Tibial nerve (tissue), 4 donors: ENCODE measurements around the gene MAP4K4. TPM values are rescaled to one million over a fixed set of nuclear protein-coding genes. Genes with fewer than 3 reads are reported as not detected.
A peak's percentile ranks its signal among the peaks of the same experiment; 100 is the strongest.

ENCODE experiments used
- DNase-seq, 2 donors: peaks; one replicate each; pipeline ENCODE4 v3.0.0-alpha.2; 2019; ENCODE audit warnings: low spot score in 2 of 2
- H3K27ac ChIP-seq, 4 donors: fragments of 200-600 bp; sonication (generic) in 3 of 4; one replicate each; pipeline ENCODE4 v1.5.1; 2017 to 2019; ENCODE audit warnings: mild to moderate bottlenecking in 1 of 4
- H3K27me3 ChIP-seq, 2 donors: fragments of 200-600 bp; sonication (generic) in 1 of 2; one replicate each; pipeline versions ENCODE4 v1.5.1 to v1.6.0; 2017 to 2019
- H3K36me3 ChIP-seq, 3 donors: fragments of 200-600 bp; sonication (generic); one replicate each; pipeline ENCODE4 v1.5.1; 2018 to 2019
- H3K4me1 ChIP-seq, 4 donors: fragments of 200-600 bp; sonication (generic) in 3 of 4; one replicate each; pipeline ENCODE4 v1.5.1; 2017 to 2019
- H3K4me3 ChIP-seq, 4 donors: fragments of 200-600 bp; sonication (generic) in 3 of 4; one replicate each; pipeline ENCODE4 v1.5.1; 2017 to 2019; ENCODE audit warnings: mild to moderate bottlenecking in 1 of 4, moderate library complexity in 1 of 4
- H3K9me3 ChIP-seq, 4 donors: fragments of 200-600 bp; sonication (generic) in 3 of 4; one replicate each; pipeline ENCODE4 v1.5.1; 2017 to 2019
- EP300 ChIP-seq, 2 donors: sonication (generic); formaldehyde crosslinking; IDR thresholded peaks; one replicate each; pipeline ENCODE4 v1.6.1; 2017; ENCODE audit warnings: antibody characterized with exemption in 2 of 2, mild to moderate bottlenecking in 1 of 2
- POLR2A ChIP-seq, 2 donors: fragments of 450-650 bp; IDR thresholded peaks; one replicate each; pipeline ENCODE4 v1.6.1; 2017; ENCODE audit warnings: antibody characterized with exemption in 2 of 2, mild to moderate bottlenecking in 2 of 2, moderate library complexity in 2 of 2
- WGBS, 2 donors: methylation state at CpG; one replicate each; pipeline ENCODE4 v1.1.5; 2018; 5-methylcytosine and 5-hydroxymethylcytosine counted together
- total RNA-seq, 4 donors: library from RNA; depleted of rRNA; stranded (reverse); fragments of >200 nt; gene quantifications; one replicate each; pipeline ENCODE4 v1.1.0, GENCODE V29; 2016
- TF ChIP-seq, protein P1 (sequence below), 5 experiments: fragments of 200-600 bp in 3 of 5; fragments of 450-650 bp in 2 of 5; sonication (generic) in 3 of 5; IDR thresholded peaks; one replicate each; pipeline ENCODE4 v1.5.1; 2016 to 2019; ENCODE audit warnings: antibody characterized with exemption in 5 of 5, mild to moderate bottlenecking in 3 of 5, moderate library complexity in 2 of 5

Gene MAP4K4
- total RNA-seq, 4 donors from 2014 or later = 78.0 to 85.7 (median 84.4) TPM

DNA sequence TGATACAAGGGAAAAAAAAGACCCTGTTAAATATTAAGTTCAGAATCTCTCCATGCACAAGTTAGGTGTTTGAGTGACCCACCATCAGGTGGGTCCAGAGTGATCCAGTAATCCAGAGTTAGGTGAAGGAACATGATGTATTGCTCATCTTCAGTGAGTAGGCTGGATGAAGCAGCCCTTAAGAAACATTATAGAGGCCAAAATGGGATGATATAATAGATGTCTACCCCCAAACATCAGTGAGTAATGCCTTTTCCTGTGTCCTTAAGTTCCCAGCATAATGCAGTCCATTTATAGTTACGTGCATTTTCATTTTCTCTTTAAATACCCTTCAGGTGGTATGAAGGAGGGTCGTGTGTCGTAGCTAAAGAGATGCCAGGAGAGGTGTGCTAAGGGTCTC, 89.6 kb downstream of the MAP4K4 start:
- no peak for DNase-seq
- Histone ChIP-seq H3K4me1 (peaks cover 0 to 59% (median 6%) of the 10 kb centered on the region in 4 donors), H3K27ac (no peak overlapping the region), H3K4me3 (no peak overlapping the region), H3K27me3 (no peaks in the 10 kb centered on the region), H3K9me3 (no peaks in the 10 kb centered on the region), H3K36me3 (no peaks in the 10 kb centered on the region)
- TF ChIP-seq, protein P1, sequence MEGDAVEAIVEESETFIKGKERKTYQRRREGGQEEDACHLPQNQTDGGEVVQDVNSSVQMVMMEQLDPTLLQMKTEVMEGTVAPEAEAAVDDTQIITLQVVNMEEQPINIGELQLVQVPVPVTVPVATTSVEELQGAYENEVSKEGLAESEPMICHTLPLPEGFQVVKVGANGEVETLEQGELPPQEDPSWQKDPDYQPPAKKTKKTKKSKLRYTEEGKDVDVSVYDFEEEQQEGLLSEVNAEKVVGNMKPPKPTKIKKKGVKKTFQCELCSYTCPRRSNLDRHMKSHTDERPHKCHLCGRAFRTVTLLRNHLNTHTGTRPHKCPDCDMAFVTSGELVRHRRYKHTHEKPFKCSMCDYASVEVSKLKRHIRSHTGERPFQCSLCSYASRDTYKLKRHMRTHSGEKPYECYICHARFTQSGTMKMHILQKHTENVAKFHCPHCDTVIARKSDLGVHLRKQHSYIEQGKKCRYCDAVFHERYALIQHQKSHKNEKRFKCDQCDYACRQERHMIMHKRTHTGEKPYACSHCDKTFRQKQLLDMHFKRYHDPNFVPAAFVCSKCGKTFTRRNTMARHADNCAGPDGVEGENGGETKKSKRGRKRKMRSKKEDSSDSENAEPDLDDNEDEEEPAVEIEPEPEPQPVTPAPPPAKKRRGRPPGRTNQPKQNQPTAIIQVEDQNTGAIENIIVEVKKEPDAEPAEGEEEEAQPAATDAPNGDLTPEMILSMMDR (IDR thresholded peaks at IDR 0.05) = no peak
- TF ChIP-seq EP300 (IDR thresholded peaks at IDR 0.05) = no peak
- no peak for TF ChIP-seq POLR2A (IDR thresholded peaks at IDR 0.05)
- WGBS, 2 donors = 82 to 85% methylated on average over 3 of the region's 3 CpGs

DNA sequence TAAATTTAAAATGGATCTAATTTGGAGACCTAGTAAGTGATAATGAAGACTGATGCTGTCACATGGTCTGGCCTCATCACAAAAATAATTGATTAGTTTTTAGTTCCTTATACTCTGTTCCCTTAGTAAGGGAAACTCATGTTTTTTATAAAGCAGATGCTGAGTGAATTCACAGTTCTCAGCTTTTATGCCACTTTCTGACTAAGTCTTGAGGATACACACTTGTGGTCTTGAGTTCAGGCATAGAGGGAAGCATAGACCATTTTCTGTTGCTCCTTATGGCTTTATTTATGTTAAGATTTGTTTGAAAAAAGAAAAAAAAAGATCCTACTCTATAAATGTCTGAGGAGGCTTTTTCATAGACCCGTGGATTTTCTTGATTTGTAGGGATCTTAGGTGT, 91.1 kb downstream of the MAP4K4 start:
- no peak overlapping the region for H3K27ac ChIP-seq
- WGBS, 2 donors = 55 to 68% methylated on average over 1 of the region's 1 CpG

DNA sequence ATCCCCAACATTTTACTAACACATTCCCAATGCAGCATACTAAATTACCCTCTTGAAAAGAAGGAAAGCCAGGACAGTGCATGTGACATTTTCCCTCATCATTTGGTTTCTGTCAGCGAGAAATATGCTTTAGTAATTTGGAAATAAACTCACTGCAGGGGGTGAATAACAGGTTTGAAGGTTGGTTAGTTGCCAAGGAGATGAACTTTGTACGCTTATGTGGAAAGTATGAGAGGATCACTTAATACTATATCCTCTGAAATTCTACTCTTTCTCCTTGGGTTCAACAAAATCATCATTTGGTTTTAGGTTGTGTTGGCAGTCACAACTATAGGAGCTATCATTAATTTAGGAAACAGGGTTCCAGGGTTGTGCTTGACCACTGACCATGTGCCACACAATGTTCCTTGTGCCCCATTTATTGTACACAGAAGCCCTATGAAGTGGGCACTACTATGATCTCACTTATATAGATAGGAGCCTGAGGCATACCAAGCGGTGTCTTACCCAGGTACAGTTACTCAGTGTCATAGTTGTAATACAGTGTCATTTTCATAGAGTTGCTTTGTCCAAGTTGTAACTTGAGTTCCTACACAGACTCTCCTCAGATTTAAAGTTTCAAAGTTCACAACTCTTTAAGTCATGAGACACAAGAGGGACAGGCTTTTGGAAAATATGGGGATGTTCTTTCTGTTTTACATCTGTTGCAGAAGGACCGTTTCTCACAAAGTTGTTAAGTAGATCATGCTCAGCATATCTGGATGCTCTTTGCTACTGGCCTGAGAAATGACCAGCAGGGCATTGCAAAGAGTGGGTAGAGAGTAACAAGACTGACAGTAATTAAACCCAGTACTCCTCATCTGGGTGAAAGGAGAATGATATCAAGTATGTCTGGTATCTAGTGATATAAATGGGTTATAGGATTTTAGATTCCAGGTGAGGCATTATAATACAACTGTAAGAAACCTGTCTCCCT, 91.8 kb downstream of the MAP4K4 start:
- WGBS, 2 donors = 72 to 78% methylated on average over 4 of the region's 4 CpGs
- TF ChIP-seq, protein P1 (IDR thresholded peaks at IDR 0.05) = no peak
- TF ChIP-seq EP300 (IDR thresholded peaks at IDR 0.05) (no peak), POLR2A (IDR thresholded peaks at IDR 0.05) (no peak)
- Histone ChIP-seq H3K9me3 (no peaks in the 10 kb centered on the region), H3K27me3 (no peaks in the 10 kb centered on the region), H3K36me3 (no peaks in the 10 kb centered on the region), H3K27ac (peak overlapping the region in 2 of 4 donors; percentile 4 to 68), H3K4me3 (no peak overlapping the region), H3K4me1 (peaks cover 0 to 70% (median 6%) of the 10 kb centered on the region in 4 donors)
- DNase-seq = no peak

More for the DNA sequence above, 91.1 kb downstream of the MAP4K4 start:
- DNase-seq = no peak
- TF ChIP-seq, protein P1 (IDR thresholded peaks at IDR 0.05) = no peak
- TF ChIP-seq POLR2A (IDR thresholded peaks at IDR 0.05) = no peak
- no peak for TF ChIP-seq EP300 (IDR thresholded peaks at IDR 0.05)
- no peaks in the 10 kb centered on the region for H3K9me3 ChIP-seq
- peaks cover 0 to 64% (median 6%) of the 10 kb centered on the region in 4 donors for H3K4me1 ChIP-seq
- H3K27me3 ChIP-seq = no peaks in the 10 kb centered on the region
- H3K36me3 ChIP-seq = no peaks in the 10 kb centered on the region
- no peak overlapping the region for H3K4me3 ChIP-seq

DNA sequence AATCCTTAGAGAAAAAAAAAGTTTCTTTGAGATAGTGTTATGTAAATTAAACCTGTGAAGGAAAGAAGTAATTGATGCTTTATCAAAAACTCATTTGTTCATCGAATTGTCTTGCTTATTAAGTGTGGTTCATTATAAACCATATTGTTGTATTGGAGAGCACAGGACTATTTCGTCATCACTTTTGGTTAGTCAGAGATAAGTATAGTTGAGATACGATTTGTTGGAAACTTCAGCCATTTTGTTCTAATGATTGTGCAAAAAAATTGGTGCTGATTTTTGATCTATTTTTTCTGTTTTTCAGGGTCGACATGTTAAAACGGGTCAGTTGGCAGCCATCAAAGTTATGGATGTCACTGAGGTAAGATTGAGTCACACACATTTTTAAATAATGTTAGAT, 92.9 kb downstream of the MAP4K4 start:
- H3K9me3 ChIP-seq = no peaks in the 10 kb centered on the region
- H3K27ac ChIP-seq = peak overlapping the region in 3 of 4 donors; percentile 15 to 68 (median 32)
- H3K36me3 ChIP-seq = no peaks in the 10 kb centered on the region
- no peak overlapping the region for H3K4me3 ChIP-seq
- WGBS, 2 donors = 72 to 76% methylated on average over 5 of the region's 5 CpGs
- H3K4me1 ChIP-seq = peaks cover 0 to 73% (median 7%) of the 10 kb centered on the region in 4 donors
- TF ChIP-seq, protein P1 (IDR thresholded peaks at IDR 0.05) = no peak
- TF ChIP-seq POLR2A (IDR thresholded peaks at IDR 0.05) (no peak), EP300 (IDR thresholded peaks at IDR 0.05) (no peak)
- DNase-seq = no peak
- H3K27me3 ChIP-seq = no peaks in the 10 kb centered on the region

DNA sequence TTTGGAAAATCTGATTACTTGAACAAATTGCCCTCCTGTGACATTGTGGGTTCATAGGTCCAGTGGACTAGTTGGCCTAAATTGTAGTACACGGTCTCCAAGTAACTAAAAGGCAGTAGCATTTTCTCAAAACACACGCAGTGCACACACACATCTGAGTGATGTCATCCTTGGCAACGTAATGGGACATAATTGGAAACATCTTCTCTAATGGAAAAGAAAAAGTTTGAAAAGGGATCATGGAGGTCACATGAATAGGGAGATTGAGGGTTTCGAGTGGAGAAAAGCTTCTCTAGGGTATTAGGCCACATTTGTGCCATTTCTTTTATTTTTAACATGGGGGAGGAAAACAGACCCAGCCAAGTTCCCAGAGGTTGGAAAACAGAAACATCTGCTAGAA, 93.3 kb downstream of the MAP4K4 start:
- no peak overlapping the region for H3K4me3 ChIP-seq
- peak in 1 of 2 donors; percentile 68 for DNase-seq
- H3K36me3 ChIP-seq = no peaks in the 10 kb centered on the region
- peaks cover 0 to 77% (median 7%) of the 10 kb centered on the region in 4 donors for H3K4me1 ChIP-seq
- peak overlapping the region in 3 of 4 donors; percentile 15 to 68 (median 32) for H3K27ac ChIP-seq
- TF ChIP-seq POLR2A (IDR thresholded peaks at IDR 0.05) (no peak), EP300 (IDR thresholded peaks at IDR 0.05) (peak; percentile 29 to 87)
- TF ChIP-seq, protein P1 (IDR thresholded peaks at IDR 0.05) = no peak
- no peaks in the 10 kb centered on the region for H3K27me3 ChIP-seq
- no peaks in the 10 kb centered on the region for H3K9me3 ChIP-seq
- WGBS, 2 donors = 35 to 36% methylated on average over 4 of the region's 4 CpGs
